Pons (tissue), 1 donor: ENCODE measurements around the gene DSG2.
"Not testable (repeated sequence)": the region's sequence is repeated elsewhere in the genome, so short reads cannot be mapped to it uniquely, and the experiment has no call there.

Experiments used
- DNase-seq: peaks from one replicate; pipeline ENCODE4 v3.0.0-alpha.2; 2016; ENCODE audit warnings: low spot score

The DSG2 gene

GRCh38 chr18:31497836-31498573 is at the start of gene DSG2:
TSS of gene DSG2 (plus strand) at chr18:31498177. CDS start at chr18:31498252, 75 bp downstream.
- DNase-seq = no peak

GRCh38 chr18:31450409-31450808 is 47.6 kb upstream of the DSG2 start:
- DNase-seq = no peak

- no peak for DNase-seq
Measured at GRCh38 chr18:31451625-31452024, 46.4 kb upstream of the DSG2 start.

DNA sequence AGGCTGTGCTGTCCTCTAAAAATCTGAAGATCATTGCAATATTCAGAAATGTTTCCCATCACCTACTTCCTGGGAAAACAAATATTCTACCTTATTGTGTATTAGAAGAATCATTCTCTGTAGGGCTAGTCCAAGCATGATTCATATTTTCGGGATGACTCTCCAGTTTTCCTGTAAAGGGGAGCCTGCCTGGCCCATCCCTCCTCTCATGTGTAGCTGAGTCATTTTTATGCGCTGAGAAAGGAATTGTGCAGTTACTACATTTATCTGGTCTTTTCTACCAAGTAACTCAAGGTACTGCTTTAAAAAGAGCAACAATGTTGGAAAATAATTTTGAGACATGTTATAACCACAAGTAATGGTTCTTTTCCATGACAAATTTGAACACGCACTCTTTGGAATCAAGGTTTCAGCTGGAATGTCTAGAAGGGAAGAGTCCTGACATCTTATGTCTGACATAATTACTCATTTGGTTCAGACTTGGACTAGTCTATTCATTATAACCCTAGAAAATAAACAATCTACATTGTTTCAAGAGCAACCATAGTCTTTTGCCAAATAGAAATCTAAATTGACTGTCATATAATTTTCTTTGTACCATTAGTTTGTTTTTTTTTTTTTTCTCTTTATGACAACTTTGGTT is 43.8 kb upstream of the DSG2 start:
- no peak for DNase-seq

DNA sequence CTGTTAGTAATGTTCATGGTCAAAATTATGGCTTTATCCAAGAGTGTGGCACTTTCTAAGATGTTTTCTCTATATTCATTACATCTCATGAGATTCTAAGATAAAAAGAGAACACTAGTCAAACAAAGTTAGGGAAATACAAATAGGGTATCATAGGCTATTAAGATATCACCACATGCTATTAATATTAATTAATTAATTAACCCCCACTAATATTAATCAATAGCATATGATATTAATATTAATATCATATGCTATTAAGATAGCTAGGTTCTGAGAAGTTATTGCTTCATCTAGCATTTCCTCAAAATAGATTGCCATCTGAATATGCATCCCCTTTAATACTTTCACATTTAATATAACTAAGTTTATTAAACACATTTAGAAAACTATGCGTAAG is 28.3 kb upstream of the DSG2 start:
- no peak for DNase-seq

DNA sequence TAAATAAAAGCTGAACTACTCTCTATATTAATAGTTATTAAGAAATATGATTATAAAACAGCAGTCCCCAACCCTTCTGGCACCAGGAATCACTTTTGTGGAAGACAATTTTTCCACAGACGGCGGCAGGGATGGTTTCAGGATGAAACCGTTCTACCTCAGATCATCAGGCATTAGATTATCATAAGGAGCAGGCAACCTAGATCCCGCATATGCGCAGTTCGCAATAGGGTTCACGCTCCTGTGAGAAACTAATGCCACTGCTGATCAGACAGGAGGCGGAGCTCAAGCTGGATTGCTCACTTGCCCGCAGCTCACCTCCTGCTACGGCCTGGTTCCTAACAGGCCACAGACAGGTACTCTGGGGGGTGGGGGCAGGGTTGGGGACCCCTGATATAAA is 19.3 kb upstream of the DSG2 start:
- no peak for DNase-seq

- no peak for DNase-seq
Measured at GRCh38 chr18:31482051-31482450, 15.9 kb upstream of the DSG2 start.

DNA sequence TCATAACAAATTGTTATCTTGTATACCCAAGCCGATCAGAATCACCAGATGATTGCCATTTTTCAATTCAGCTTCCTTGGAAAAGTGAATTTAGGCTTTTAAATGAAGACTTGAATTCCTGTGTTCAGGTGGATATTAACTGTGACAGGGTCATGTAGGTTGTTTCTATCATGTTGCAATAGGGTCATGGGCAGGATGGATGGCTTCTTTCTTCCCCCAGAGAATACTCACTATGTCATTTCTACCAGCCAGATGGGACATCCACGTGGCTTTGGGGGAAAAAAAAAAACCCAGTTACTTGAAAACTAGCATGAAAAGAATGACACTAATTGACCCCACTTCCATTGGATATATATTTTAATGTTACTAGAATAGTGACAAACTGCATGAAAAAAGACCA is 14.6 kb upstream of the DSG2 start:
- no peak for DNase-seq

- no peak for DNase-seq
Measured at GRCh38 chr18:31484461-31484860, 13.5 kb upstream of the DSG2 start.

DNA sequence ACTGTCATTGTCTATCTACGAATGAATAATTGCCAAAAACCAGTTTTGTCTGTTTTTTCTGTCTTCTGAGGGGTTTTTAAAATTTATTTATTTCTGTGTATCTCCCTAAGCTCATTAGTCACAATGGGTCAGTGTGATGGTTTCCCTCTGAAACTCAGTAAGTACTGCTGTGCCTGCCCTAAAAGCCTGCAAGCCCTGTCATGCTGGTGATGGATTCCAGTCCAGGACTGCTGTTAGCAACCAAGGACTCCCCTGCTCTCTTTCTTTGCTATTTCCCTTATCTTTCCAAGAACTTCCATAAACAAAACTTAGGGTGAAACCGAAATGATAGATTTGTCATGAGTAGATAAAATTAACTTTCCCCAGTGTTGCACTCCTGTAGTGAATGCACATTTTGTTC is 11.8 kb upstream of the DSG2 start:
- no peak for DNase-seq

DNA sequence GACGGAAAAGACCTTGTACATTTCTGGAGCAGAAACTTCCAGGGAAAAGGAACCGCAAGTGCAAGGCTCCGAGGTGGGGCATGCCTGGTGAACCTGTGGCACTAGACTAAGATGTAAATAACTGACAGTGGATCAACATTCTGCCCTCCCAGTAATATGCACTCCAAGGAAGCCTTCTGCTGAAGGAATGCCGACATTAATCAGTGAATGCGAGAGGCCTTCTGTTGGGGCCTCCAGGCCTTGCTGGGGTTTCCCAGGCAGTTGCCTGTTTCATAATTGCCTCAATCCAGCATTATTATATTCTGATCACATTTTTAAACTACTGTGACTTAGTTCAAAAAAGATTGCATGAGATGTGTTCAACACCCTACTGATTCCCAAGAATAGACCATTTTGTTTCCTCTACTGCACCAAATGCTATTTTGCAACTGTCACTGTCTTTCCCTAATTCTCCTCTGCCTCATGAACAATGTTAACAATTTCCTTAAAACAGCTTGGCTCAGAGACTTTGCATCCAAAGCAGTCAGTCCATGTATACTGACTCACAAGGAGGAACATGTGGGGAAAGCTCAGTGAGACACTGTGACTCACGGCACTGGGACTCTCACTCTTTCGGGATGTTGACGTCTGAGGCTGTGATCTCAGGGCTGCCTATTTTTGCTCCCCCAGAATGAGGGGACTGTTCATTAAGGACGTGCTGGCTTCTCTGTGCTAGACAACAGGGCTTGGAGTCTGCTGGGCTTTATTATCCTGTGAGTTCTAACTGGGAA is 10.5 kb upstream of the DSG2 start:
- DNase-seq = no peak

DNA sequence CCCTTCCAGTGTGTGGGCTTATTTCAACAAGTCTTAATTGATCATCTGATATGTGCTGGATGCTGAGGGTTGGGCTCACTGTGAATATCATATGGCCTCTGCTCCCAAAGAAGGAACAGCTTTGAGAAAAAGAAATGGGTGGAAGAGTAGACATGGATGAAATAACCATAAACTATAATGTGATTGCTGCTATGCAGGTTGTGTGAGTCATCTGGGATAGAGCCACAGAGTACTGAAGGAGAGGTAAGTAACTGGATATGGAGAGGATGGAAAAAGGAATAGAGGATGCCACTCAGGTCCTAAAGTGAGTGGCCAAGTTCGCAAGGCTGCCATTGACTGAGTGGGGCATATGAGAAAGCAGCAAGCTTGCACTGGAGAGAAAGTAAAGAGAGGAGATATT is 8.7 kb upstream of the DSG2 start:
- no peak for DNase-seq

DNA sequence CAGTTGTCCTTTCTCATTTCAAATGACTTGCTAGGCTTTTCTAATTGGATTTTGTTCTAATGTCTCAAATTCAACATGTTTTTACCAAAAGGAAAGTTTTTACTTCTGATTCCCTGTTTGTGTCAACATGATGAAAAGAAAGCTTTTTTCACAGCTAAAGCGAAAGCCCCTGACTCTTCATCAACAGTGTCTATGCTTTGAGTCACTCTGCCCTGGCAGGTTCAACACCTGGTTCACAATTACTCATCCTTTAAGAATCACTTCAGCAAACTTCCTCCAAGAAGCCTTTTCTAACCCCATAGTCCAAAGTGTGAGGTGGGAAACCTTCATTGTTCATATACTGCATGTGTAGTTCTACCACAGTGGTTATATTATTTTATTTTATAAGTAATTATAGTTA is 7.6 kb upstream of the DSG2 start:
- no peak for DNase-seq

DNA sequence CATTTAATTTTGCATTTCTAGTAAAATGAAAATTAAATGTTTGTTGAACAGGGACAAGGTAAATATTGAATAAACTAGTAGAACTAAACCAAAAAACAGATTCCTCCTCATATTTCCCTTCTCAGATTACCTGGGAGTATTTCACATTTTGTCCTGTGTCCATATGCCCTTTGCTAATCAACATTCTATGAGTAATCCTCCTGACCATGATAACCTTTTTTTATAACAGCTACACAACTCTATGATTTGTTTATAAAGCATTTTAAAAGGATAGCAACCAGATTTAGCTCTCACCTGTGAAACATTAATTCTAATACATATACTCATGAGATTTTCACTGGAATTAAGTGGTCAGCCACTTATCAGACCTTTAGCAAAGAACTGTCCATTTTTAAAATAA is 7.1 kb upstream of the DSG2 start:
- no peak for DNase-seq

- DNase-seq = no peak
Measured at GRCh38 chr18:31491586-31491985, 6.4 kb upstream of the DSG2 start.

- no peak for DNase-seq
Measured at GRCh38 chr18:31492671-31493070, 5.3 kb upstream of the DSG2 start.

DNA sequence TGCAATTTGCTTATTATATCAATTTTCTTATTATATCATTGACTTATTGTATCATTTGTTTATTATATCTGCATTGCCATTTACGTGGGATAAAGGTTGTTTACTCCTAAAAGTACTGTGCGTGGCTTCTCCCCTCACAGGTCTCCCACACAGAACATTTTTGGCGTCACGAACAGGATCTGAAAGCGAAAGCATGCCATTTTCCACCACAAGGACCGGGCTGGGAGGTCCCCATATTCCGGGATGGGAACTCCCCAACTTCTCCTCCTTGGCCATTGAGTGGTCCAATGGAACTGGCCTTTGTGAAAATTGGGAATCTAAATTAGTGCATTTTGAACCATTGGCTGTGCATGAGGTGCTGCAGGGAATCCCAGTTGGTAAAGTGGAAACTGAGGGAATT is 4.8 kb upstream of the DSG2 start:
- no peak for DNase-seq

DNA sequence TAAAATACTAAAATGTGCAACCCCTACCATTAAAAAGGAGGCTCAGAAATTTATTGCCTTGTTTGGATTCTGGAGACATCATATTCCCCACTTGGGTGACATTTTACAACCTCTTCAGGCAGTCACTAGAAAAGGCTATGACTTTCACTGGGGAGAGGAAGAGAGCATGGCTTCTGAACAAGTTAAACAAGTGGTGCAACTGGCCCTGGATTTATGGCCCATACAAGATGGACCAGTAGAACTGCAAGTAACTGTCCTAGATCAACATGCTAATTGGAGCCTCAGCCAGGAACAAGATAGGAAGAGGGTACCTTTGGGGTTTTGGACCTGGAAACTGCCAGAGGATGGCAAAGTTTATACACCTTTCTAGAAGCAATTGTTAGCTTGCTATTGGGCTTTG is 4.0 kb upstream of the DSG2 start:
- DNase-seq = no peak

- not testable (repeated sequence) for DNase-seq
Measured at GRCh38 chr18:31494705-31495244, 3.2 kb upstream of the DSG2 start.

- DNase-seq = no peak
Measured at GRCh38 chr18:31497404-31497835, 557 bp upstream of the DSG2 start.

GRCh38 chr18:31498574-31499524 is 872 bp downstream of the DSG2 start:
- DNase-seq = no peak
